Activated naive CD8-positive, alpha-beta T cell treated with anti-CD3 and anti-CD28 coated beads, Interleukin-2, amount 10 ng/mL, durations not matched to agents 7 days and 5 days (primary cell): ENCODE data around the gene YLPM1. TPM values are rescaled to one million over a fixed set of nuclear protein-coding genes. Genes with fewer than 3 reads are reported as not detected.

Source experiments
- ATAC-seq: fragments of 150-1000 bp; cut with Tn5 transposase; one replicate; pipeline ENCODE4 v1.10.0; 2021; ENCODE audit warnings: low read depth, moderate library complexity
- POLR2A ChIA-PET: fragments of 350-600 bp; sonication (Branson Sonifier 250); formaldehyde crosslinking; loops from one replicate; lab custom pipeline; 2021; ENCODE audit warnings: antibody characterized with exemption; lab: Charles Lee
- DNase-seq: peaks from one replicate; pipeline ENCODE4 v3.0.0; 2021
- H3K27ac Mint-ChIP-seq: one replicate; pipeline ENCODE4 v1.8.0; 2022; ENCODE audit warnings: mild to moderate bottlenecking, mixed read lengths
- H3K27me3 Mint-ChIP-seq: one replicate; pipeline ENCODE4 v1.8.0; 2022; ENCODE audit warnings: mild to moderate bottlenecking, moderate library complexity, mixed read lengths
- H3K36me3 Mint-ChIP-seq: one replicate; pipeline ENCODE4 v1.8.0; 2021; ENCODE audit warnings: mild to moderate bottlenecking, mixed read lengths
- H3K4me1 Mint-ChIP-seq: one replicate; pipeline ENCODE4 v1.8.0; 2021; ENCODE audit warnings: mixed read lengths
- H3K4me3 Mint-ChIP-seq: one replicate; pipeline ENCODE4 v1.8.0; 2022; ENCODE audit warnings: mild to moderate bottlenecking, moderate library complexity, mixed read lengths
- H3K9me3 Mint-ChIP-seq: one replicate; pipeline ENCODE4 v1.8.0; 2021; ENCODE audit warnings: mixed read lengths
- total RNA-seq, 2 experiments: library from RNA; stranded (reverse); gene quantifications; one replicate each; pipeline ENCODE4 v1.2.3, GENCODE V29; 2021

YLPM1 gene
- total RNA-seq, 2 experiments from 2014 or later = 71.7 to 74.4 TPM

DNA sequence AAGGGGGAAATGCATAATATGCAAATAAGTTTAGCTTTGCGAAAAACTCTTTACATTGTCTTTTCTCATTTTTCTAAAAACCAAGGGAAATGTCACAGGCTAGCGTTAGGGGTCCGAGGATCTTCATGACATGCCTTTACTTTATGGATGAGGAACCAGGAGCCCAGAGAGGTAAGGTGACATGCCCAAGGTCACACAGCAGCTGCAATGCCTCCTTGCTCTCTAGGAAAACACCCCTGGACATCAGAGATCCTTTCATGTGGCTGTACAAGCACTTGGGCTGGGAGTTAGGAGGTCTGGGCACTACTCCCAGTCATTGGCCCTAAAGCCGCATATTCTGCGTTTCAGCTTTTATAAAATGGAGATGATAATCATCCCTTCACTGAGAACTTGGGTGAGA lies 112.1 kb downstream of the YLPM1 start:
- Mint-ChIP-seq H3K27ac (peak overlapping the region; percentile 90), H3K36me3 (no peaks in the 10 kb centered on the region), H3K27me3 (no peaks in the 10 kb centered on the region), H3K4me1 (peaks cover 23% of the 10 kb centered on the region), H3K4me3 (peak overlapping the region; percentile 60), H3K9me3 (no peaks in the 10 kb centered on the region)
- no peak for DNase-seq
- POLR2A ChIA-PET = interaction anchor here (0.8 to 1.3 kb wide), 3 partner anchors 8 to 54 kb away, joined by 4 to 5 read pairs (median 5); no protein-coding TSS in a partner anchor
- no peak for ATAC-seq

DNA sequence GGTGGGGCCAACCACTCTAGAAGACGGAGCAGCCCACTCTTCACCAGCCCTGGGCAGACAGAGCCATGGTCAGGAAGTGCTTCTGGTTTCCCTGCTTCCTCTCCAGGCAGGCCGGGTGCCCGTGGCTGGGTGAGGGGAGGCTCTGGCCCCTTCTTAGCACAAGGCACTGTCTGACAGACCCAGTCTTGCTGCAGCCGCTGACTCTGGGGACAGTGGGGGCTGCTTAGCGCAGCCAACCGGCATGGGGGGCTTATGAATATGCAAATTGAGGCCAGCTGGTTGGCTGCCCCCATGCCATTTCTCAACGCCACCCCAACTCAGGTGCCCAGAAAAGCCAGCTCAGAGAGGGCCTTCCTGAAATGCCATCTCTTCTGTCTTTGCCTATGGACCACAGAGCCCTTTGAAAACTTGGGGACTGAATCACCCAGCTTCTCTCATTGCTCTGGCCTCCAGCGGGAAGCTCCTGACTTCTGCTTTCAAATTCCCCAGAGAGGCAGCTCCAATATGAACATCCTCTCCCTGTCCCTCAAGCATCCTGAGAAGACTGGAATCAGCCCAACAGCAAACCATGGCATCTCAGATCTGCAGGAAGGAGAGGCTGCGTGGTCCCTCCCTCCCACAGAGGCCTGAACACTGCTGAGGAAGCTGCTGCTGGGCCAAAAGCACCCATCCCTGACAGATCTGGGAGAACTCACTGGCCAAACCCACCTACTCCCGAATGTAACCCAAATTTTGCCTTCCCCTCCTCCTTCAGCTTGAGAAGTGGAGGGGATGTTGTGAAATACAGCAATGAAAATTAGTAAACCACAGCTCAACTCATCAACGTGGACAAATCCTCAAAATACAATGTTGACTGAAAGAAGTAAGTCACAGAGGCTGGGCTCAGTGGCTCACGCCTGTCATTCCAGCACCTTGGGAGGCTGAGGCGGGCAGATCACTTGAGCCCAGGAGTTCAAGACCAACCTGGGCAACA lies 113.1 kb downstream of the YLPM1 start, which contains the start of gene PROX2:
Gene PROX2, minus strand, starts transcription at position 205 of the 973 bp plus-strand sequence. CDS start 12,311 bp downstream, outside the sequence.
- peak; percentile 56 for DNase-seq
- Mint-ChIP-seq H3K9me3 (no peaks in the 10 kb centered on the region), H3K4me3 (peak within 1 kb of the TSS; percentile 60), H3K36me3 (no peaks in the 10 kb centered on the region), H3K27ac (peak within 1 kb of the TSS; percentile 90), H3K4me1 (peaks cover 30% of the 10 kb centered on the region), H3K27me3 (no peaks in the 10 kb centered on the region)
- POLR2A ChIA-PET = interaction anchor here (0.6 to 1.3 kb wide), 6 partner anchors 7 to 29 kb away, joined by 3 to 6 read pairs (median 4); no protein-coding TSS in a partner anchor
- peak; percentile 80 for ATAC-seq

DNA sequence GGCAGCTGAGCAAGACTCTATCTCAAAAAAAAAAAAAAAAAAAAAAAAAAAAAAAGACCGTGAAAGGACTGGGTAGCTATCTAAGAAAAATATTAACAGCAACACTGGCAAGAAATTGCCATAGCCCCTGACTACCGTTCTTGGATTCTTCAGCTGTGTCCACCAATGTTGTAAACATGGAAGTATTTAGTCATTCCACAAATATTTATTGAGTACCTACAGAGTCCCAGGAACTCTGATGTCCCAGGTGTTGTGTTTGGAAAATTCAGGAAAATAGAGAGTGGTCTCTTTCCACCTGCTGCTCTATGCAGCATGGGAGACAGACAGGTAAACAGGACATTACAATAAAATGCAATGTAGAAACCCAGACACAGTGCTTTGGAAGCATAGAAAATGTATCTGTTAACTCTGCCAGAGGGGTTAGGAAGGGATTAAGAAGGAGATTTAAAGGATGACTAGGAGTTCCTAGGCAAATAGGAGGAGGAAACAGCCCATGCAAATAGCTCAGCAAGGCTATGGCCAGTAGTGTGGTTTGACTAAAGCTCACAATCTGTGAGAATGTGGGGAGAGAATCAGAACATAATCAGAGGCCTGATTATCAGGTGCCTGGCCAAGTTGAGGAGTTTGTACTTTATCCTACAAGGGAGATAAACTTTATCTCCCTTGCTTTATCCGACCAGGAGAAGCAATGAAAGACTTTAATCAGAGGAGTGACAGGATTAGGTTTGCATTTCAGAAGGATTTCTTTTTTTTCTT lies 116.5 kb downstream of the YLPM1 start:
- H3K27me3 Mint-ChIP-seq = no peaks in the 10 kb centered on the region
- POLR2A ChIA-PET = interaction anchor here (0.7 to 5.3 kb wide), 5 partner anchors 12 to 117 kb away, joined by 5 to 52 read pairs (median 17); partner anchors contain the start of gene YLPM1

DNA sequence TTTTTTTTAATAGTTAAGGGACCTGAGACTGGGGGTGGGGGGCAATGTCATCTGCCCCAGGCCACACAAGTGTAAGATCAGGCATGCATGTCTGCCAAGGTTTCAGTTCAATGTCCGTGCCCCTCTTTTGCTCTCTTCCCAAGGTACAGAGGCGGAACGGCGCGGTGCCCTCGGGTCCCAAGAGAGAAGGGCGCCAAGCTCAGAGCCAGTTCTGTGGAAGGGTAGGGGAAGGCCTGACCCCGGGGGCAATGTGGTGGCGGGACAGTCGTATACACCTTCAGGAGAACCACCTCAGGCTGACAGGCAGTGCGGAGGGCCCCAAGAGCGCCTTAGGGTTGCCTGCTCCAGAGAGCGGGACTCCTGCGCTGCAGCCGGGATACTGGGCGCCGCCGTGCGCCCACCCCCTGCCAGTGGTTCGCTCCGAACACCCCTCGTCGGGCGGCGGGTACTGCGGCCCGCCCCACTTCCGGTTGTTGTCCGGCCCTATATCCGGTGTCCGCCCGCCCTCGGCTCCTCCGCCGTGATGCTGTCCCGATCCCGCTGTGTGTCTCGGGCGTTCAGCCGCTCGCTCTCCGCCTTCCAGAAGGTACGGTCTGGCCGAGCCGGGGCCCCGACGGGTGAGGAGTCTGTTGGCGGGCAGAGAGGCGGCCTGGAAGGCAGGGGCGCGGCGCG lies 118.5 kb downstream of the YLPM1 start, which contains the start of gene DLST:
Gene DLST, plus strand, starts transcription at position 486 of the 672 bp plus-strand sequence. Its CDS starts 38 bp downstream, at position 524.
- POLR2A ChIA-PET = interaction anchor here (0.6 to 5.3 kb wide), 13 partner anchors 10 to 780 kb away, joined by 3 to 52 read pairs (median 12); partner anchors contain the start of gene YLPM1

More for the DNA sequence above, 116.5 kb downstream of the YLPM1 start:
- Mint-ChIP-seq H3K4me3 (no peak overlapping the region), H3K4me1 (peaks cover 47% of the 10 kb centered on the region), H3K27ac (peak overlapping the region; percentile 4), H3K36me3 (peaks cover 13% of the 10 kb centered on the region), H3K9me3 (no peaks in the 10 kb centered on the region)
- DNase-seq = no peak
- ATAC-seq = no peak

DNA sequence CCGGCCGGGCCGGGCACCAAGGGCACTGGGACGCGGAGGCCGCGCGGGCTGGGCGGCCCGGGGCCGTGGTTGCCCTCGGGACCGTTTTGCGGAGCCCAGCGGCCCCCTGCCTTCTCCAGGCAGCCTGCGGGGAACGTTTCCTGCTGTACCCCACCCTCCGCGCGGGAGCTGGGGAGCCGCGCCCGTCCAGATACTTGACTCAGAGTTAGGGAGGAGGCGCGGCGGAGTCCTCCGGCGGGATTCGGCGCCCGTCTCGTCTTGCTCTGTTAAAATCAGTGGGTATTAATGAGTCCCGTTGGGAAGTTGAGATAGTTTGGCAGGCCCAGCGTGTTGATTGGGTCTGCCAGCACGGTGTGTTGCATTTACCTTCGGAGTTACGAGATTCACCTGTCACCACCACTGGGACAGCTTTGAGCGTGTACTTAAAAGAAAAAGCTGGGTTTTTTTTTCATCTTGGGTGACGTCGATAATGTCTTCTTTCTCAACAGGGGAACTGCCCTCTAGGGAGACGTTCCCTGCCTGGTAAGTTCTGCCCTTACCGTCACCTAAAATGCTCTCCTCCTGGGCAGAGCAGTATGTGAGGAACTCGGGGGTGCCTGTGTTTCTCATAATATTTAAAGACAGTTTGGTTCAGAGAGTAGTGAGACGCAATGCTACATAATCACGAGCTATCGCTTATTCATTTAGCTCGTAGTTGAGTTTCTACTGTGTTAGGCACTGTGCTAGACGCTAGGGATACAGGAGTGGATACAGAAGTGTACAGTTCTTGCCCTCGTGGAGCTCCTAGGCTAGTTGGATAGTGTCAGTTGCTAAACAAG lies 119.2 kb downstream of the YLPM1 start:
- peaks cover 51% of the 10 kb centered on the region for H3K4me1 Mint-ChIP-seq
- POLR2A ChIA-PET = interaction anchor here (0.6 to 5.3 kb wide), 12 partner anchors 11 to 264 kb away, joined by 3 to 52 read pairs (median 10); partner anchors contain the start of genes EIF2B2 and YLPM1
- H3K36me3 Mint-ChIP-seq = peaks cover 20% of the 10 kb centered on the region
- H3K9me3 Mint-ChIP-seq = no peaks in the 10 kb centered on the region
- peak overlapping the region; percentile 100 for H3K4me3 Mint-ChIP-seq
- DNase-seq (no peak), ATAC-seq (peak; percentile 53)
- H3K27me3 Mint-ChIP-seq = no peaks in the 10 kb centered on the region
- peak overlapping the region; percentile 99 for H3K27ac Mint-ChIP-seq

More for the DNA sequence above, 118.5 kb downstream of the YLPM1 start, which contains the start of gene DLST:
- H3K9me3 Mint-ChIP-seq = no peaks in the 10 kb centered on the region
- H3K27me3 Mint-ChIP-seq = no peaks in the 10 kb centered on the region
- peaks cover 51% of the 10 kb centered on the region for H3K4me1 Mint-ChIP-seq
- peaks cover 19% of the 10 kb centered on the region for H3K36me3 Mint-ChIP-seq
- ATAC-seq = peak; percentile 89
- DNase-seq = peak; percentile 93
- peak within 1 kb of the TSS; percentile 99 for H3K27ac Mint-ChIP-seq
- H3K4me3 Mint-ChIP-seq = peak within 1 kb of the TSS; percentile 100

Other genes with a start within 250 kb of the YLPM1 start
- gene LTBP2, start 151.1 kb upstream of the YLPM1 start, total RNA-seq = 1 to 10 TPM in 1 of 2 experiments, under 1 TPM in 1; 0.28 to 1.1 TPM
- 10 to 100 TPM; 47.0 to 47.6 TPM for gene AREL1, start 50.2 kb upstream of the YLPM1 start, total RNA-seq
- gene FCF1, start 50.2 kb upstream of the YLPM1 start, total RNA-seq = 10 to 100 TPM; 53.9 to 57.9 TPM
- under 1 TPM; 0.28 to 0.69 TPM for gene PROX2, start 112.8 kb downstream of the YLPM1 start, total RNA-seq
- gene DLST, start 118.6 kb downstream of the YLPM1 start, total RNA-seq = 100 to 1,000 TPM; 111 to 124 TPM
- 1 to 10 TPM; 2.6 to 3.9 TPM for gene RPS6KL1, start 159.9 kb downstream of the YLPM1 start, total RNA-seq
- under 1 TPM in 1 of 2 experiments, not detected in 1; 0.28 TPM for gene PGF, start 192.3 kb downstream of the YLPM1 start, total RNA-seq
- gene EIF2B2, start 239.6 kb downstream of the YLPM1 start, total RNA-seq = 10 to 100 TPM; 35.4 to 37.2 TPM